HG02642 (cell line): ENCODE measurements around the gene ITPKB.
"Not testable (repeated sequence)": the region's sequence is repeated elsewhere in the genome, so short reads cannot be mapped to it uniquely, and the experiment has no call there.

Experiments used
- ATAC-seq: cut with Tn5 transposase; IDR thresholded peaks from one replicate; pipeline ENCODE4 v1.9.1; 2021; ENCODE audit warnings: mild to moderate bottlenecking; ENCODE audit not compliant: unreplicated experiment, poor library complexity

ITPKB gene

GRCh38 chr1:226738995-226739695, at the start of gene ITPKB:
TSS of gene ITPKB (minus strand) at chr1:226739282. CDS start at chr1:226737458, 1,824 bp downstream.
- ATAC-seq, result peak; percentile 27

- ATAC-seq, result no peak
Measured at GRCh38 chr1:226787638-226788037, 48.6 kb upstream of the ITPKB start.

- ATAC-seq, result no peak
Measured at GRCh38 chr1:226787071-226787470, 48.0 kb upstream of the ITPKB start.

- peak; percentile 85 for ATAC-seq
Measured at GRCh38 chr1:226786550-226786949, 47.5 kb upstream of the ITPKB start.

GRCh38 chr1:226785805-226786204, 46.7 kb upstream of the ITPKB start:
- no peak for ATAC-seq

- no peak for ATAC-seq
Measured at GRCh38 chr1:226784081-226785049, 45.3 kb upstream of the ITPKB start.

- ATAC-seq, result no peak
Measured at GRCh38 chr1:226782845-226783601, 43.9 kb upstream of the ITPKB start.

GRCh38 chr1:226781937-226782609, 43.0 kb upstream of the ITPKB start:
- ATAC-seq, result no peak

GRCh38 chr1:226779561-226779960, 40.5 kb upstream of the ITPKB start:
- ATAC-seq, result no peak

- no peak for ATAC-seq
Measured at GRCh38 chr1:226778657-226779058, 39.6 kb upstream of the ITPKB start.

GRCh38 chr1:226776975-226777374, 37.9 kb upstream of the ITPKB start:
- no peak for ATAC-seq

GRCh38 chr1:226776066-226776465, 37.0 kb upstream of the ITPKB start:
- no peak for ATAC-seq

- peak; percentile 69 for ATAC-seq
Measured at GRCh38 chr1:226772446-226773139, 33.5 kb upstream of the ITPKB start.

- not testable (repeated sequence) for ATAC-seq
Measured at GRCh38 chr1:226767170-226767569, 28.1 kb upstream of the ITPKB start.

- no peak for ATAC-seq
Measured at GRCh38 chr1:226766565-226766964, 27.5 kb upstream of the ITPKB start.

- ATAC-seq, result peak; percentile 87
Measured at GRCh38 chr1:226764533-226764932, 25.5 kb upstream of the ITPKB start.

GRCh38 chr1:226763905-226764264, 24.8 kb upstream of the ITPKB start:
- no peak for ATAC-seq

GRCh38 chr1:226762988-226763904, 24.2 kb upstream of the ITPKB start:
- ATAC-seq, result no peak

- no peak for ATAC-seq
Measured at GRCh38 chr1:226762055-226762454, 23.0 kb upstream of the ITPKB start.
